Vagina (tissue), 2 donors: Measurements from ENCODE around the gene NFIA. TPM values are rescaled to one million over a fixed set of nuclear protein-coding genes. Genes with fewer than 3 reads are reported as not detected.

Experiments
- DNase-seq, 2 donors: peaks; one replicate each; pipeline ENCODE4 v3.0.0-alpha.2; 2017; ENCODE audit errors: extremely low spot score in 2 of 2
- H3K27ac ChIP-seq: fragments of 200-600 bp; sonication (generic); one replicate; pipeline ENCODE4 v1.5.1; 2019
- H3K27me3 ChIP-seq: fragments of 200-600 bp; sonication (generic); one replicate; pipeline ENCODE4 v1.5.1; 2019
- H3K36me3 ChIP-seq, 2 donors: fragments of 200-600 bp; sonication (generic); one replicate each; pipeline ENCODE4 v1.5.1; 2017 to 2019
- H3K4me1 ChIP-seq: fragments of 200-600 bp; sonication (generic); one replicate; pipeline ENCODE4 v1.5.1; 2019
- H3K4me3 ChIP-seq, 2 donors: fragments of 200-600 bp; sonication (generic); 1 replicate in 1 of 2; 2 replicates in 1 of 2; pipeline ENCODE4 v1.5.1; 2016 to 2019
- H3K9me3 ChIP-seq: fragments of 200-600 bp; sonication (generic); one replicate; pipeline ENCODE4 v1.5.1; 2019
- CTCF ChIP-seq, 3 experiments: fragments of 450-650 bp in 2 of 3; fragments of 200-600 bp in 1 of 3; sonication (generic) in 1 of 3; IDR thresholded peaks; one replicate each; pipeline ENCODE4 v1.5.1; 2017 to 2019; ENCODE audit warnings: antibody characterized with exemption in 3 of 3, mild to moderate bottlenecking in 2 of 3, moderate library complexity in 2 of 3
- POLR2A ChIP-seq, 2 donors: fragments of 450-650 bp; IDR thresholded peaks; one replicate each; pipeline ENCODE4 v1.6.1; 2017; ENCODE audit warnings: antibody characterized with exemption in 2 of 2, mild to moderate bottlenecking in 2 of 2, moderate library complexity in 2 of 2
- POLR2AphosphoS5 ChIP-seq, 2 donors: sonication (generic); formaldehyde crosslinking; IDR thresholded peaks; one replicate each; pipeline ENCODE4 v1.9.0; 2017; ENCODE audit warnings: antibody characterized with exemption in 2 of 2, mild to moderate bottlenecking in 2 of 2, low read depth in 1 of 2; ENCODE audit not compliant: insufficient read depth in 1 of 2
- intact Hi-C: fragments of 100-400 bp; cut with DNase I; formaldehyde crosslinking; loops from one replicate; pipeline ENCODE4 v1.15.1; 2023
- total RNA-seq: library from RNA; depleted of rRNA; stranded (reverse); fragments of >200 nt; gene quantifications from one replicate; pipeline ENCODE4 v1.2.3, GENCODE V29; 2016

Gene NFIA
- total RNA-seq, 1 donor from 2014 or later, result 59.2 TPM

- peak overlapping the region; percentile 34 for H3K27ac ChIP-seq
- peaks cover 54% of the 10 kb centered on the region for H3K4me1 ChIP-seq
- H3K4me3 ChIP-seq, result no peak overlapping the region
- no peaks in the 10 kb centered on the region for H3K36me3 ChIP-seq
- H3K27me3 ChIP-seq, result no peaks in the 10 kb centered on the region
- TF ChIP-seq POLR2AphosphoS5 (IDR thresholded peaks at IDR 0.05; ENCODE audit: insufficient read depth in 1 of 2, low read depth in 1 of 2), result no peak
- no peak for TF ChIP-seq CTCF (IDR thresholded peaks at IDR 0.05)
- no peak for TF ChIP-seq POLR2A (IDR thresholded peaks at IDR 0.05)
- H3K9me3 ChIP-seq, result no peaks in the 10 kb centered on the region
- intact Hi-C loops, result no loop called here
- no peak for DNase-seq
These were observed 58.4 kb downstream of the NFIA start for GRCh38 chr1:61140778-61141177.

GRCh38 chr1:61141288-61142042 is 59.1 kb downstream of the NFIA start:
- TF ChIP-seq CTCF (IDR thresholded peaks at IDR 0.05) (no peak), POLR2AphosphoS5 (IDR thresholded peaks at IDR 0.05; ENCODE audit: insufficient read depth in 1 of 2, low read depth in 1 of 2) (peak in 1 of 2 donors; percentile 66), POLR2A (IDR thresholded peaks at IDR 0.05) (no peak)
- no peak for DNase-seq
- Histone ChIP-seq H3K27me3 (no peaks in the 10 kb centered on the region), H3K4me3 (no peak overlapping the region), H3K27ac (peak overlapping the region; percentile 34), H3K36me3 (no peaks in the 10 kb centered on the region), H3K9me3 (no peaks in the 10 kb centered on the region), H3K4me1 (peaks cover 54% of the 10 kb centered on the region)
- intact Hi-C loops, result no loop called here

GRCh38 chr1:61142043-61142440 is 59.7 kb downstream of the NFIA start:
- no peak for DNase-seq
- Histone ChIP-seq H3K4me3 (no peak overlapping the region), H3K27me3 (no peaks in the 10 kb centered on the region), H3K4me1 (peaks cover 54% of the 10 kb centered on the region), H3K9me3 (no peaks in the 10 kb centered on the region), H3K36me3 (no peaks in the 10 kb centered on the region), H3K27ac (no peak overlapping the region)
- intact Hi-C loops, result no loop called here
- no peak for TF ChIP-seq CTCF (IDR thresholded peaks at IDR 0.05)
- no peak for TF ChIP-seq POLR2A (IDR thresholded peaks at IDR 0.05)
- TF ChIP-seq POLR2AphosphoS5 (IDR thresholded peaks at IDR 0.05; ENCODE audit: insufficient read depth in 1 of 2, low read depth in 1 of 2), result no peak

GRCh38 chr1:61142726-61143500 is 60.6 kb downstream of the NFIA start:
- Histone ChIP-seq H3K4me1 (peaks cover 54% of the 10 kb centered on the region), H3K36me3 (no peaks in the 10 kb centered on the region), H3K9me3 (no peaks in the 10 kb centered on the region), H3K4me3 (no peak overlapping the region), H3K27me3 (no peaks in the 10 kb centered on the region), H3K27ac (peak overlapping the region; percentile 36)
- DNase-seq, result no peak
- TF ChIP-seq POLR2AphosphoS5 (IDR thresholded peaks at IDR 0.05; ENCODE audit: insufficient read depth in 1 of 2, low read depth in 1 of 2) (no peak), CTCF (IDR thresholded peaks at IDR 0.05) (no peak), POLR2A (IDR thresholded peaks at IDR 0.05) (no peak)
- intact Hi-C loops, result no loop called here
